H1 (cell line): ENCODE results near the gene LSR. TPM values are rescaled to one million over a fixed set of nuclear protein-coding genes. Genes with fewer than 3 reads are reported as not detected.

Experiments used
- CTCF ChIA-PET: fragments of 300-600 bp; sonication (Branson Sonifier 250); formaldehyde crosslinking; loops from one replicate; lab custom pipeline; 2021; ENCODE audit not compliant: partially characterized antibody; lab: Charles Lee
- POLR2A ChIA-PET: fragments of 300-600 bp; sonication (Branson Sonifier 250); formaldehyde crosslinking; loops from one replicate; lab custom pipeline; 2021; ENCODE audit warnings: inconsistent platforms; ENCODE audit not compliant: partially characterized antibody; lab: Charles Lee
- DNase-seq, 2 experiments: peaks; one replicate each; pipeline versions ENCODE4 v3.0.0 to v3.0.0-alpha.2; 2010 to 2022; ENCODE audit warnings: low spot score in 2 of 2, low read depth in 1 of 2, mixed read lengths in 1 of 2
- FAIRE-seq: peaks from 2 replicates; lab custom pipeline; 2011; peaks lifted over from hg19 to GRCh38; lab: Jason Lieb, UNC
- H2AFZ ChIP-seq: 2 replicates; pipeline ENCODE4 v1.8.1; 2012; ENCODE audit warnings: low read length, inconsistent platforms
- H2AK5ac ChIP-seq: 2 replicates; pipeline ENCODE4 v1.6.1; 2013; ENCODE audit warnings: low read depth, low read length
- H2BK120ac ChIP-seq: replicated peaks from 2 replicates; pipeline ENCODE3; 2013; ENCODE audit warnings: low read depth, low read length, inconsistent platforms
- H2BK12ac ChIP-seq: 2 replicates; pipeline ENCODE4 v1.6.1; 2013; ENCODE audit warnings: low read depth, low read length
- H2BK15ac ChIP-seq: 2 replicates; pipeline ENCODE4 v1.6.1; 2013; ENCODE audit warnings: low read length
- H2BK20ac ChIP-seq: 2 replicates; pipeline ENCODE4 v1.6.1; 2013; ENCODE audit warnings: low read length
- H2BK5ac ChIP-seq: 2 replicates; pipeline ENCODE4 v1.6.1; 2013; ENCODE audit warnings: low read depth, low read length
- H3K14ac ChIP-seq: 2 replicates; pipeline ENCODE4 v1.6.1; 2013; ENCODE audit warnings: inconsistent platforms; ENCODE audit not compliant: insufficient read length
- H3K18ac ChIP-seq: 2 replicates; pipeline ENCODE4 v1.6.1; 2013; ENCODE audit warnings: low read length; ENCODE audit errors: extremely low read depth
- H3K23ac ChIP-seq: 2 replicates; pipeline ENCODE4 v1.6.1; 2013; ENCODE audit warnings: inconsistent platforms; ENCODE audit not compliant: insufficient read length
- H3K23me2 ChIP-seq: 2 replicates; pipeline ENCODE4 v1.6.1; 2013; ENCODE audit warnings: low read depth, low read length
- H3K27ac ChIP-seq: 2 replicates; pipeline ENCODE4 v1.6.1; 2011; ENCODE audit warnings: low read depth, low read length, inconsistent platforms
- H3K27me3 ChIP-seq, 4 experiments: replicated peaks in 1 of 4; 1 replicate in 1 of 4; 2 replicates in 3 of 4; pipeline versions ENCODE4 v1.6.1 to v1.8.1; 2011 to 2013; ENCODE audit warnings: low read length in 3 of 4, mild to moderate bottlenecking in 3 of 4, inconsistent platforms in 2 of 4, mixed read lengths in 2 of 4, moderate library complexity in 1 of 4; ENCODE audit not compliant: control insufficient read depth in 3 of 4, insufficient read depth in 3 of 4; ENCODE audit errors: extremely low read depth in 1 of 4
- H3K36me3 ChIP-seq, 4 experiments: 2 replicates each; pipeline versions ENCODE4 v1.6.1 to v1.8.1; 2011 to 2013; ENCODE audit warnings: mild to moderate bottlenecking in 4 of 4, low read length in 3 of 4, moderate library complexity in 2 of 4, control low read depth in 1 of 4, inconsistent platforms in 1 of 4; ENCODE audit not compliant: insufficient read depth in 4 of 4, control insufficient read depth in 2 of 4
- H3K4ac ChIP-seq: replicated peaks from 2 replicates; pipeline ENCODE3; 2013; ENCODE audit warnings: low read length, low read depth, mixed read lengths, inconsistent platforms; ENCODE audit not compliant: insufficient read length
- H3K4me1 ChIP-seq, 4 experiments: replicated peaks in 1 of 4; 1 replicate in 1 of 4; 2 replicates in 3 of 4; pipeline versions ENCODE4 v1.6.1 to v1.8.1; 2011 to 2013; ENCODE audit warnings: low read length in 3 of 4, inconsistent platforms in 2 of 4, mixed read lengths in 1 of 4; ENCODE audit not compliant: insufficient read depth in 4 of 4, control insufficient read depth in 3 of 4
- H3K4me2 ChIP-seq, 2 experiments: 2 replicates each; pipeline versions ENCODE4 v1.6.1 to v1.8.1; 2011 to 2013; ENCODE audit warnings: low read depth in 2 of 2, low read length in 2 of 2, control low read depth in 1 of 2, inconsistent platforms in 1 of 2, mild to moderate bottlenecking in 1 of 2; ENCODE audit not compliant: insufficient read depth in 1 of 2
- H3K4me3 ChIP-seq, 4 experiments: fragments of 200-600, 300-600 bp in 1 of 4; sonication (generic), shearing (Covaris generic), sonication (Bioruptor Twin) in 1 of 4; 2 replicates each; pipeline versions ENCODE4 v1.5.1 to v1.8.1; 2011 to 2016; ENCODE audit warnings: low read length in 4 of 4, low read depth in 3 of 4, control low read depth in 2 of 4, inconsistent platforms in 2 of 4, mild to moderate bottlenecking in 2 of 4, mixed read lengths in 1 of 4, moderate library complexity in 1 of 4; ENCODE audit not compliant: insufficient read depth in 2 of 4; ENCODE audit errors: extremely low read depth in 1 of 4
- H3K56ac ChIP-seq: replicated peaks from 2 replicates; pipeline ENCODE3; 2013; ENCODE audit warnings: low read depth, mild to moderate bottlenecking, mixed read lengths, low read length, inconsistent platforms; ENCODE audit not compliant: insufficient read length
- H3K79me1 ChIP-seq: 2 replicates; pipeline ENCODE4 v1.6.1; 2013; ENCODE audit warnings: low read depth, low read length, control low read depth
- H3K79me2 ChIP-seq, 2 experiments: 2 replicates each; pipeline versions ENCODE4 v1.6.1 to v1.8.1; 2012 to 2013; ENCODE audit warnings: low read length in 2 of 2, mild to moderate bottlenecking in 2 of 2, inconsistent platforms in 1 of 2; ENCODE audit not compliant: insufficient read depth in 2 of 2, control insufficient read depth in 1 of 2
- H3K9ac ChIP-seq, 4 experiments: replicated peaks in 1 of 4; 1 replicate in 1 of 4; 2 replicates in 3 of 4; pipeline versions ENCODE4 v1.6.1 to v1.8.1; 2011 to 2013; ENCODE audit warnings: low read depth in 3 of 4, low read length in 3 of 4, control low read depth in 2 of 4, mild to moderate bottlenecking in 2 of 4, moderate library complexity in 2 of 4, inconsistent platforms in 1 of 4; ENCODE audit errors: extremely low read depth in 1 of 4
- H3K9me3 ChIP-seq, 2 experiments: 2 replicates each; pipeline versions ENCODE4 v1.6.1 to v1.8.1; 2012 to 2013; ENCODE audit warnings: mild to moderate bottlenecking in 2 of 2, moderate library complexity in 2 of 2, control low read depth in 1 of 2, inconsistent platforms in 1 of 2, low read depth in 1 of 2, low read length in 1 of 2, mixed read lengths in 1 of 2; ENCODE audit not compliant: insufficient read depth in 2 of 2
- H4K20me1 ChIP-seq, 2 experiments: replicated peaks in 1 of 2; 2 replicates each; pipeline versions ENCODE3 to v1.8.1; 2011 to 2013; ENCODE audit warnings: inconsistent platforms in 2 of 2, low read length in 2 of 2, mild to moderate bottlenecking in 1 of 2; ENCODE audit not compliant: insufficient read depth in 2 of 2, control insufficient read depth in 1 of 2
- H4K5ac ChIP-seq: 2 replicates; pipeline ENCODE4 v1.6.1; 2013; ENCODE audit warnings: low read length, low read depth, mixed read lengths, inconsistent platforms; ENCODE audit not compliant: insufficient read length
- H4K8ac ChIP-seq: 2 replicates; pipeline ENCODE4 v1.8.0; 2013; ENCODE audit warnings: mild to moderate bottlenecking, moderate library complexity, low read length, inconsistent platforms; ENCODE audit not compliant: insufficient read depth; ENCODE audit errors: extremely low read depth
- H4K91ac ChIP-seq: replicated peaks from 2 replicates; pipeline ENCODE3; 2013; ENCODE audit warnings: low read length, mixed read lengths, inconsistent platforms; ENCODE audit not compliant: insufficient read length
- HDAC2 ChIP-seq, 2 experiments: fragments of 300-600 bp in 1 of 2; sonication (generic) in 1 of 2; IDR thresholded peaks; 2 replicates each; pipeline ENCODE4 v1.6.1; 2011 to 2012; ENCODE audit warnings: low read depth in 2 of 2, low read length in 2 of 2, mild to moderate bottlenecking in 2 of 2, moderate library complexity in 2 of 2, borderline replicate concordance in 1 of 2, inconsistent platforms in 1 of 2
- YY1 ChIP-seq: IDR thresholded peaks from 2 replicates; pipeline ENCODE4 v1.6.1; 2011; ENCODE audit warnings: low read depth, mild to moderate bottlenecking, low read length
- WGBS, 2 experiments: shearing (Covaris generic) in 1 of 2; methylation state at CpG; one replicate each; pipeline versions ENCODE4 v1.1.6 to v1.1.7; 2013 to 2015; ENCODE audit warnings: low lambda C conversion rate in 2 of 2, mixed read lengths in 2 of 2, inconsistent platforms in 1 of 2, low coverage in 1 of 2, missing lambda C conversion rate in 1 of 2; ENCODE audit not compliant: insufficient replicate concordance in 2 of 2, insufficient coverage in 1 of 2, insufficient read length in 1 of 2; ENCODE audit errors: extremely low coverage in 1 of 2, missing lambda C conversion rate in 1 of 2; 5-methylcytosine and 5-hydroxymethylcytosine counted together
- polyA plus RNA-seq, 7 experiments: library from polyadenylated mRNA; depleted of rRNA in 3 of 7; stranded (reverse) in 5 of 7; unstranded in 2 of 7; fragments of >200 nt in 5 of 7; fragments of 200-250 nt in 2 of 7; gene quantifications; 1 replicate in 5 of 7; 2 replicates in 1 of 7; 4 replicates in 1 of 7; pipeline versions ENCODE4 v1.2.1 to v1.2.3, GENCODE V29; 2011 to 2013; ENCODE audit warnings: missing spikeins in 2 of 7, mixed read lengths in 2 of 7
- total RNA-seq: library from RNA; stranded (reverse); fragmentation: NEBNext Ultra II Directional; extraction: Animal tissue kit (Norgen Biotek cat#: 25700); gene quantifications from 2 replicates; pipeline ENCODE4 v1.2.1, GENCODE V29; 2021
- TF ChIP-seq, protein P1 (sequence below): IDR thresholded peaks from 2 replicates; pipeline ENCODE4 v1.6.1; 2011; ENCODE audit warnings: low read length, improper control_type of control experiment

The LSR gene
- total and polyA plus RNA-seq, 2 of the 8 experiments (the other 6 are each of a cell fraction or from before 2014, with no cell fraction given): 159 to 186 TPM

GRCh38 chr19:35260694-35261304 lies 12.0 kb downstream of the LSR start:
- Histone ChIP-seq H2BK20ac (no peak overlapping the region), H2AFZ (no peak overlapping the region), H3K79me1 (peaks cover 17% of the 10 kb centered on the region), H4K91ac (no peak overlapping the region), H3K14ac (no peak overlapping the region), H3K23me2 (no peaks in the 10 kb centered on the region), H3K23ac (no peak overlapping the region), H3K36me3 (peaks cover 20 to 47% (median 36%) of the 10 kb centered on the region in 4 experiments), H3K56ac (no peak overlapping the region), H2AK5ac (no peak overlapping the region), H3K4me3 (no peak overlapping the region), H3K4ac (no peak overlapping the region), H4K5ac (no peak overlapping the region), H4K8ac (no peak overlapping the region), H2BK5ac (no peak overlapping the region), H3K27me3 (no peaks in the 10 kb centered on the region), H3K27ac (no peak overlapping the region), H2BK15ac (no peak overlapping the region), H3K4me2 (no peak overlapping the region), H2BK12ac (no peak overlapping the region), H3K18ac (no peak overlapping the region), H3K4me1 (no peaks in the 10 kb centered on the region), H2BK120ac (no peak overlapping the region), H4K20me1 (peaks cover 16 to 37% of the 10 kb centered on the region in 2 experiments), H3K9me3 (peaks cover 0 to 2% of the 10 kb centered on the region in 2 experiments; a peak in 1 of 4 replicates), H3K79me2 (peaks cover 0 to 14% of the 10 kb centered on the region in 2 experiments; a peak in 2 of 4 replicates), H3K9ac (no peak overlapping the region)
- FAIRE-seq (no peak), DNase-seq (no peak)
- WGBS, 2 experiments: 89% methylated on average over 10 of the region's 10 CpGs; no CpG with 5 or more reads in 1 of the 2 experiments
- CTCF ChIA-PET: interaction anchor here (1.0 to 1.6 kb wide), 5 partner anchors 14 to 236 kb away, joined by 3 to 5 read pairs (median 4); no protein-coding TSS in a partner anchor
- POLR2A ChIA-PET: interaction anchor here (0.7 to 10.5 kb wide), 9 partner anchors 7 to 254 kb away, joined by 3 to 146 read pairs (median 3); partner anchors contain the start of gene LSR
- TF ChIP-seq YY1 (no peak), HDAC2 (IDR thresholded peaks at IDR 0.05; ENCODE audit: borderline replicate concordance in 1 of 2, low read depth in 2 of 2, low read length in 2 of 2) (no peak)
- TF ChIP-seq, protein P1, sequence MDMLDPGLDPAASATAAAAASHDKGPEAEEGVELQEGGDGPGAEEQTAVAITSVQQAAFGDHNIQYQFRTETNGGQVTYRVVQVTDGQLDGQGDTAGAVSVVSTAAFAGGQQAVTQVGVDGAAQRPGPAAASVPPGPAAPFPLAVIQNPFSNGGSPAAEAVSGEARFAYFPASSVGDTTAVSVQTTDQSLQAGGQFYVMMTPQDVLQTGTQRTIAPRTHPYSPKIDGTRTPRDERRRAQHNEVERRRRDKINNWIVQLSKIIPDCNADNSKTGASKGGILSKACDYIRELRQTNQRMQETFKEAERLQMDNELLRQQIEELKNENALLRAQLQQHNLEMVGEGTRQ: no peak
